IMR-90 (cell line): ENCODE data around the gene ZNF521. TPM values are rescaled to one million over a fixed set of nuclear protein-coding genes. Genes with fewer than 3 reads are reported as not detected.

Experiments used
- ATAC-seq: fragments of 200-7000 bp; cut with Tn5 transposase; 2 replicates; pipeline ENCODE4 v1.9.1; 2020; ENCODE audit warnings: low read depth, mild to moderate bottlenecking, moderate library complexity
- BruUV-seq: library from RNA; stranded (reverse); fragments of 400-500 nt; replicated peaks from 2 replicates; lab custom pipeline; 2021; lab: Mats Ljungman, UMichigan
- CTCF ChIA-PET: fragments of 300-600 bp; formaldehyde crosslinking; extraction: SDS; loops from one replicate; lab custom pipeline; 2021; ENCODE audit warnings: antibody characterized with exemption; lab: Yijun Ruan, JAX
- POLR2A ChIA-PET: fragments of 300-600 bp; sonication (Branson Sonifier 250); formaldehyde crosslinking; loops from one replicate; lab custom pipeline; 2022; ENCODE audit warnings: antibody characterized with exemption; ENCODE audit not compliant: unreplicated experiment; lab: Charles Lee
- DNase-seq: peaks from one replicate; pipeline ENCODE4 v3.0.0; 2013
- H2AFZ ChIP-seq: replicated peaks from 2 replicates; pipeline ENCODE3; 2013; ENCODE audit warnings: low read length, mild to moderate bottlenecking; ENCODE audit not compliant: poor library complexity
- H2AK5ac ChIP-seq: 2 replicates; pipeline ENCODE4 v1.6.1; 2013; ENCODE audit warnings: low read depth, low read length, inconsistent platforms
- H2AK9ac ChIP-seq: replicated peaks from 2 replicates; pipeline ENCODE3; 2013; ENCODE audit warnings: mild to moderate bottlenecking, low read depth, low read length, moderate library complexity; ENCODE audit not compliant: poor library complexity
- H2BK120ac ChIP-seq: 2 replicates; pipeline ENCODE4 v1.6.1; 2013; ENCODE audit warnings: low read depth, low read length, inconsistent platforms
- H2BK15ac ChIP-seq: 3 replicates; pipeline ENCODE4 v1.6.1; 2013; ENCODE audit warnings: low read depth, low read length, inconsistent platforms
- H2BK20ac ChIP-seq: 2 replicates; pipeline ENCODE4 v1.6.1; 2013; ENCODE audit warnings: low read depth, mild to moderate bottlenecking, inconsistent platforms, low read length, moderate library complexity
- H2BK5ac ChIP-seq: 2 replicates; pipeline ENCODE4 v1.6.1; 2013; ENCODE audit warnings: mild to moderate bottlenecking, low read depth, low read length, inconsistent platforms; ENCODE audit not compliant: poor library complexity, severe bottlenecking
- H3K14ac ChIP-seq: replicated peaks from 2 replicates; pipeline ENCODE4 v1.6.1; 2013; ENCODE audit warnings: low read depth, low read length, inconsistent platforms
- H3K18ac ChIP-seq: 2 replicates; pipeline ENCODE4 v1.6.1; 2013; ENCODE audit warnings: low read depth, low read length, control low read depth
- H3K23ac ChIP-seq: 2 replicates; pipeline ENCODE4 v1.6.1; 2013; ENCODE audit warnings: low read depth, low read length, inconsistent platforms
- H3K27ac ChIP-seq: 2 replicates; pipeline ENCODE4 v1.5.1; 2013; ENCODE audit warnings: mild to moderate bottlenecking, control low read depth, low read length; ENCODE audit not compliant: insufficient read depth
- H3K27me3 ChIP-seq: 2 replicates; pipeline ENCODE4 v1.6.1; 2013; ENCODE audit warnings: low read length; ENCODE audit not compliant: control insufficient read depth, insufficient read depth
- H3K36me3 ChIP-seq: 2 replicates; pipeline ENCODE4 v1.6.1; 2013; ENCODE audit warnings: low read length, mixed read lengths; ENCODE audit not compliant: control insufficient read depth, insufficient read depth
- H3K4ac ChIP-seq: 2 replicates; pipeline ENCODE4 v1.6.1; 2013; ENCODE audit warnings: low read depth, low read length, inconsistent platforms
- H3K4me1 ChIP-seq: 2 replicates; pipeline ENCODE4 v1.6.1; 2013; ENCODE audit warnings: low read length, mixed read lengths; ENCODE audit not compliant: control insufficient read depth, insufficient read depth
- H3K4me2 ChIP-seq: 2 replicates; pipeline ENCODE4 v1.6.1; 2013; ENCODE audit warnings: low read depth, mild to moderate bottlenecking, control low read depth, low read length, moderate library complexity
- H3K4me3 ChIP-seq: 2 replicates; pipeline ENCODE4 v1.5.1; 2013; ENCODE audit warnings: low read depth, mild to moderate bottlenecking, control low read depth, low read length, moderate library complexity; ENCODE audit not compliant: insufficient read depth
- H3K56ac ChIP-seq: 2 replicates; pipeline ENCODE4 v1.6.1; 2013; ENCODE audit warnings: low read length, inconsistent platforms; ENCODE audit not compliant: insufficient read depth; ENCODE audit errors: extremely low read depth
- H3K79me1 ChIP-seq, 2 experiments: 2 replicates each; pipeline ENCODE4 v1.6.1; 2013; ENCODE audit warnings: low read length in 2 of 2, inconsistent platforms in 1 of 2, low read depth in 1 of 2
- H3K9ac ChIP-seq: 2 replicates; pipeline ENCODE4 v1.6.1; 2013; ENCODE audit warnings: low read depth, low read length, control low read depth
- H3K9me1 ChIP-seq: 2 replicates; pipeline ENCODE4 v1.6.1; 2013; ENCODE audit warnings: low read length, inconsistent platforms; ENCODE audit not compliant: insufficient read depth
- H3K9me3 ChIP-seq: 2 replicates; pipeline ENCODE4 v1.6.1; 2013; ENCODE audit warnings: low read length; ENCODE audit not compliant: control insufficient read depth, insufficient read depth
- H4K20me1 ChIP-seq: 2 replicates; pipeline ENCODE4 v1.6.1; 2013; ENCODE audit warnings: low read length, inconsistent platforms; ENCODE audit not compliant: insufficient read depth
- H4K5ac ChIP-seq: 2 replicates; pipeline ENCODE4 v1.6.1; 2013; ENCODE audit warnings: mild to moderate bottlenecking, low read depth, low read length, control low read depth
- H4K8ac ChIP-seq, 2 experiments: 2 replicates each; pipeline ENCODE4 v1.6.1; 2013; ENCODE audit warnings: low read depth in 2 of 2, low read length in 2 of 2, control low read depth in 1 of 2, inconsistent platforms in 1 of 2
- H4K91ac ChIP-seq: 2 replicates; pipeline ENCODE4 v1.6.1; 2013; ENCODE audit warnings: low read depth, low read length, inconsistent platforms; ENCODE audit not compliant: insufficient read depth
- BHLHE40 ChIP-seq: fragments of 150-350 bp; IDR thresholded peaks from 2 replicates; pipeline ENCODE4 v1.6.1; 2016; ENCODE audit warnings: mild to moderate bottlenecking, low read depth, low read length
- CEBPB ChIP-seq: IDR thresholded peaks from 2 replicates; pipeline ENCODE4 v1.6.1; 2012; ENCODE audit warnings: low read depth, low read length, improper control_type of control experiment
- CHD1 ChIP-seq: IDR thresholded peaks from 2 replicates; pipeline ENCODE4 v1.6.1; 2012; ENCODE audit warnings: low read depth, low read length, improper control_type of control experiment
- CTCF ChIP-seq: conservative IDR thresholded peaks from 2 replicates; pipeline ENCODE4 v1.5.1; 2012; ENCODE audit warnings: mild to moderate bottlenecking, low read depth, low read length, improper control_type of control experiment
- ELK1 ChIP-seq: fragments of 150-350 bp; IDR thresholded peaks from 2 replicates; pipeline ENCODE4 v1.6.1; 2016; ENCODE audit warnings: low read depth, mild to moderate bottlenecking, low read length, moderate library complexity, borderline replicate concordance
- FOS ChIP-seq: fragments of 150-350 bp; IDR thresholded peaks from 2 replicates; pipeline ENCODE4 v1.6.1; 2016; ENCODE audit warnings: low read depth, low read length
- MAFK ChIP-seq: IDR thresholded peaks from 2 replicates; pipeline ENCODE4 v1.6.1; 2012; ENCODE audit warnings: low read depth, low read length, improper control_type of control experiment
- MAZ ChIP-seq: IDR thresholded peaks from 2 replicates; pipeline ENCODE4 v1.6.1; 2012; ENCODE audit warnings: low read depth, mild to moderate bottlenecking, low read length, improper control_type of control experiment, moderate library complexity, borderline replicate concordance
- MXI1 ChIP-seq: IDR thresholded peaks from 2 replicates; pipeline ENCODE4 v1.6.1; 2012; ENCODE audit warnings: low read depth, mild to moderate bottlenecking, low read length, moderate library complexity, borderline replicate concordance
- NFE2L2 ChIP-seq: fragments of 150-350 bp; IDR thresholded peaks from 2 replicates; pipeline ENCODE4 v1.6.1; 2016; ENCODE audit warnings: low read depth, mild to moderate bottlenecking, low read length
- POLR2A ChIP-seq: IDR thresholded peaks from 2 replicates; pipeline ENCODE4 v1.6.1; 2012; ENCODE audit warnings: mild to moderate bottlenecking, low read depth, low read length
- RAD21 ChIP-seq: IDR thresholded peaks from 2 replicates; pipeline ENCODE4 v1.6.1; 2012; ENCODE audit warnings: low read length, improper control_type of control experiment
- RCOR1 ChIP-seq: IDR thresholded peaks from 2 replicates; pipeline ENCODE4 v1.6.1; 2012; ENCODE audit warnings: mild to moderate bottlenecking, low read length, improper control_type of control experiment; ENCODE audit not compliant: insufficient replicate concordance
- RFX5 ChIP-seq: IDR thresholded peaks from 2 replicates; pipeline ENCODE4 v1.8.0; 2012; ENCODE audit warnings: low read depth, mild to moderate bottlenecking, low read length, moderate library complexity
- SMC3 ChIP-seq: fragments of 150-350 bp; IDR thresholded peaks from 2 replicates; pipeline ENCODE4 v1.6.1; 2016; ENCODE audit warnings: low read depth, mild to moderate bottlenecking, antibody characterized with exemption, low read length, moderate library complexity
- USF2 ChIP-seq: fragments of 150-350 bp; IDR thresholded peaks from 2 replicates; pipeline ENCODE4 v1.6.1; 2017; ENCODE audit warnings: mild to moderate bottlenecking, antibody characterized with exemption, low read length, low read depth
- dilution Hi-C: fragments of 300-500 bp; cut with HindIII; formaldehyde crosslinking; loops from one replicate; pipeline ENCODE4 v1.14.3; 2018; ENCODE audit warnings: low sequenced_read_pairs; ENCODE audit not compliant: unreplicated experiment
- in situ Hi-C: fragments of 300-500 bp; cut with MboI; formaldehyde crosslinking; loops from 3 replicates; pipeline ENCODE4 v1.14.3; 2019; ENCODE audit warnings: low sequenced_read_pairs, inconsistent platforms, mixed read lengths
- intact Hi-C: fragments of 100-400 bp; cut with micrococcal nuclease; formaldehyde crosslinking; loops from 2 replicates; pipeline ENCODE4 v1.10.0; 2022
- polyA plus RNA-seq, 3 experiments: library from polyadenylated mRNA; depleted of rRNA; stranded (reverse); fragments of >200 nt; gene quantifications; 2 replicates each; pipeline ENCODE4 v1.2.3, GENCODE V29; 2012; ENCODE audit warnings: low replicate concordance in 1 of 3
- total RNA-seq: library from RNA; depleted of rRNA; stranded (reverse); fragments of >200 nt; gene quantifications from 2 replicates; pipeline ENCODE4 v1.2.3, GENCODE V29; 2012

The ZNF521 gene
- total and polyA plus RNA-seq, 2 of the 4 experiments (the other 2 are of a cell fraction) = 21.5 to 59.3 TPM

- no peak overlapping the region for H3K4me3 ChIP-seq
- H2AK5ac ChIP-seq = no peak overlapping the region
- no peaks in the 10 kb centered on the region; the same call in 1 of the 2 replicates for H3K9me3 ChIP-seq
- no peaks in the 10 kb centered on the region for H4K20me1 ChIP-seq
- no peak overlapping the region for H2BK5ac ChIP-seq
- H3K9me1 ChIP-seq = no peaks in the 10 kb centered on the region
- intact Hi-C loops (no loop called here), dilution Hi-C loops (no loop called here), in situ Hi-C loops (no loop called here)
- H3K14ac ChIP-seq = no peak overlapping the region
- TF ChIP-seq MAZ (no peak), MXI1 (no peak), POLR2A (no peak), CEBPB (no peak), RFX5 (no peak), CTCF (no peak), ELK1 (no peak), FOS (no peak), NFE2L2 (peak; percentile 87), USF2 (no peak), CHD1 (no peak), SMC3 (no peak), RCOR1 (no peak), RAD21 (no peak), MAFK (peak; percentile 67; the same call in 1 of the 2 replicates), BHLHE40 (no peak)
- H2BK15ac ChIP-seq = no peak overlapping the region
- ATAC-seq (no peak), DNase-seq (no peak)
- peaks cover 14% of the 10 kb centered on the region for H3K27me3 ChIP-seq
- ChIA-PET CTCF (no interaction called here), POLR2A (no interaction called here)
- no peak overlapping the region for H2AFZ ChIP-seq
- no TSS peak for BruUV-seq
- no peak overlapping the region for H2BK120ac ChIP-seq
- no peak overlapping the region for H3K4ac ChIP-seq
- H4K8ac ChIP-seq = no peak overlapping the region
- H3K23ac ChIP-seq = no peak overlapping the region
- H3K4me1 ChIP-seq = no peaks in the 10 kb centered on the region
- H2BK20ac ChIP-seq = no peak overlapping the region
- H3K27ac ChIP-seq = no peak overlapping the region
- H4K91ac ChIP-seq = no peak overlapping the region
- no peak overlapping the region for H3K9ac ChIP-seq
- H3K4me2 ChIP-seq = no peak overlapping the region
- no peak overlapping the region for H4K5ac ChIP-seq
- no peak overlapping the region for H3K56ac ChIP-seq
- no peaks in the 10 kb centered on the region for H3K36me3 ChIP-seq
- H3K79me1 ChIP-seq = no peaks in the 10 kb centered on the region
- no peak overlapping the region for H3K18ac ChIP-seq
- H2AK9ac ChIP-seq = no peak overlapping the region
Observed at GRCh38 chr18:25392192-25392591, 40.2 kb upstream of the ZNF521 start.
